CD4-positive, alpha-beta T cell (primary cell): ENCODE measurements around the gene GSE1. TPM values are rescaled to one million over a fixed set of nuclear protein-coding genes. Genes with fewer than 3 reads are reported as not detected.

Source experiments
- ATAC-seq: fragments of 200-7000 bp; cut with Tn5 transposase; one replicate; pipeline ENCODE4 v1.10.0; 2022; ENCODE audit warnings: mild to moderate bottlenecking; ENCODE audit not compliant: poor library complexity
- CTCF ChIA-PET: fragments of 350-600 bp; sonication (Branson Sonifier 250); formaldehyde crosslinking; loops from one replicate; lab custom pipeline; 2021; ENCODE audit warnings: antibody characterized with exemption, inconsistent platforms; lab: Charles Lee
- POLR2A ChIA-PET: fragments of 350-600 bp; sonication (Branson Sonifier 250); formaldehyde crosslinking; loops from one replicate; lab custom pipeline; 2021; ENCODE audit warnings: antibody characterized with exemption, inconsistent platforms; lab: Charles Lee
- DNase-seq, 14 experiments: peaks; one replicate each; pipeline ENCODE4 v3.0.0-alpha.2; 2013 to 2020; ENCODE audit warnings: mixed read lengths in 2 of 14
- H3K27ac ChIP-seq, 2 donors: one replicate each; pipeline versions ENCODE4 v1.5.1 to v1.7.0; 2013; ENCODE audit warnings: low read length in 2 of 2, low read depth in 1 of 2, mild to moderate bottlenecking in 1 of 2
- H3K27me3 ChIP-seq, 2 experiments: 1 replicate in 1 of 2; 2 replicates in 1 of 2; pipeline versions ENCODE4 v1.6.1 to v1.7.0; 2013; ENCODE audit warnings: low read length in 2 of 2, control low read depth in 1 of 2, mild to moderate bottlenecking in 1 of 2, moderate library complexity in 1 of 2; ENCODE audit not compliant: insufficient read depth in 2 of 2, control insufficient read depth in 1 of 2
- H3K36me3 ChIP-seq: one replicate; pipeline ENCODE4 v1.6.1; 2013; ENCODE audit warnings: low read length, control low read depth; ENCODE audit not compliant: insufficient read depth
- H3K4me1 ChIP-seq: one replicate; pipeline ENCODE4 v1.6.1; 2013; ENCODE audit warnings: low read length, control low read depth; ENCODE audit not compliant: insufficient read depth
- H3K4me3 ChIP-seq: one replicate; pipeline ENCODE4 v1.5.1; 2013; ENCODE audit warnings: mild to moderate bottlenecking, low read length, moderate library complexity
- H3K9me3 ChIP-seq, 2 experiments: 1 replicate in 1 of 2; 2 replicates in 1 of 2; pipeline versions ENCODE4 v1.6.1 to v1.7.0; 2013; ENCODE audit warnings: low read length in 2 of 2, mild to moderate bottlenecking in 2 of 2, control low read depth in 1 of 2, moderate library complexity in 1 of 2; ENCODE audit not compliant: control insufficient read depth in 1 of 2, insufficient read depth in 1 of 2
- H3K27ac Mint-ChIP-seq: one replicate; pipeline ENCODE4 v1.8.0; 2020; ENCODE audit warnings: mixed read lengths
- H3K27me3 Mint-ChIP-seq: one replicate; pipeline ENCODE4 v1.8.0; 2021; ENCODE audit warnings: mixed read lengths
- H3K36me3 Mint-ChIP-seq: one replicate; pipeline ENCODE4 v1.8.0; 2021; ENCODE audit warnings: low read depth, mixed read lengths
- H3K4me1 Mint-ChIP-seq: one replicate; pipeline ENCODE4 v1.8.0; 2021; ENCODE audit warnings: low read depth, mixed read lengths
- H3K4me3 Mint-ChIP-seq: one replicate; pipeline ENCODE4 v1.8.0; 2020; ENCODE audit warnings: mild to moderate bottlenecking, mixed read lengths
- H3K9me3 Mint-ChIP-seq: one replicate; pipeline ENCODE4 v1.8.0; 2020; ENCODE audit warnings: mixed read lengths
- CTCF ChIP-seq: fragments of 200-600 bp; IDR thresholded peaks from one replicate; pipeline ENCODE4 v1.8.0; 2022; ENCODE audit warnings: antibody characterized with exemption, mild to moderate bottlenecking
- intact Hi-C, 2 experiments: fragments of 100-400 bp; cut with DNase I in 1 of 2; cut with micrococcal nuclease in 1 of 2; formaldehyde crosslinking; loops; one replicate each; pipeline versions ENCODE4 v1.15.1 to v1.9.0; 2023 to 2025; cut with DNase I, micrococcal nuclease
- total RNA-seq, 174 experiments: library from RNA in 2 of 174; stranded (reverse) in 2 of 174; gene quantifications; one replicate each; pipeline ENCODE4 v1.2.3 and lab custom pipeline; 2021 to 2026

The GSE1 gene
- total RNA-seq, 2 experiments from 2014 or later = 11.7 to 13.7 TPM

- no peak for DNase-seq
- intact Hi-C loops = no loop called here
- no peaks in the 10 kb centered on the region for H3K27me3 ChIP-seq
- Mint-ChIP-seq H3K9me3 (no peaks in the 10 kb centered on the region), H3K4me3 (no peak overlapping the region), H3K4me1 (no peaks in the 10 kb centered on the region), H3K27ac (no peak overlapping the region), H3K27me3 (no peaks in the 10 kb centered on the region), H3K36me3 (no peaks in the 10 kb centered on the region)
- ChIA-PET CTCF (no interaction called here), POLR2A (no interaction called here)
- no peak for ATAC-seq
- peaks cover 17% of the 10 kb centered on the region for H3K4me1 ChIP-seq
- no peak for TF ChIP-seq CTCF
- no peaks in the 10 kb centered on the region for H3K9me3 ChIP-seq
- H3K27ac ChIP-seq = no peak overlapping the region
- H3K4me3 ChIP-seq = no peak overlapping the region
- no peaks in the 10 kb centered on the region for H3K36me3 ChIP-seq
Measured at GRCh38 chr16:85640585-85640984, 27.5 kb downstream of the GSE1 start.

GRCh38 chr16:85641305-85641704 is 28.2 kb downstream of the GSE1 start:
- ChIA-PET POLR2A (no interaction called here), CTCF (no interaction called here)
- Mint-ChIP-seq H3K36me3 (no peaks in the 10 kb centered on the region), H3K9me3 (no peaks in the 10 kb centered on the region), H3K4me1 (no peaks in the 10 kb centered on the region), H3K27me3 (no peaks in the 10 kb centered on the region), H3K4me3 (no peak overlapping the region), H3K27ac (no peak overlapping the region)
- H3K27ac ChIP-seq = no peak overlapping the region
- no peak for TF ChIP-seq CTCF
- ATAC-seq = no peak
- H3K4me1 ChIP-seq = peaks cover 13% of the 10 kb centered on the region
- intact Hi-C loops = no loop called here
- no peak for DNase-seq
- no peak overlapping the region for H3K4me3 ChIP-seq
- H3K36me3 ChIP-seq = no peaks in the 10 kb centered on the region
- no peaks in the 10 kb centered on the region for H3K9me3 ChIP-seq
- no peaks in the 10 kb centered on the region for H3K27me3 ChIP-seq

GRCh38 chr16:85641776-85642176 is 28.7 kb downstream of the GSE1 start:
- POLR2A ChIA-PET = no interaction called here
- Histone ChIP-seq H3K27me3 (no peaks in the 10 kb centered on the region), H3K9me3 (no peaks in the 10 kb centered on the region), H3K27ac (no peak overlapping the region), H3K4me3 (no peak overlapping the region), H3K4me1 (peaks cover 13% of the 10 kb centered on the region), H3K36me3 (no peaks in the 10 kb centered on the region)
- Mint-ChIP-seq H3K9me3 (no peaks in the 10 kb centered on the region), H3K4me1 (no peaks in the 10 kb centered on the region), H3K36me3 (no peaks in the 10 kb centered on the region), H3K27ac (no peak overlapping the region), H3K27me3 (no peaks in the 10 kb centered on the region), H3K4me3 (no peak overlapping the region)
- intact Hi-C loops = no loop called here
- DNase-seq (no peak), ATAC-seq (no peak)
- CTCF ChIA-PET = no interaction called here
- TF ChIP-seq CTCF = no peak
